ENCODE measurements around the gene SPDYE5.

Gene SPDYE5

DNA sequence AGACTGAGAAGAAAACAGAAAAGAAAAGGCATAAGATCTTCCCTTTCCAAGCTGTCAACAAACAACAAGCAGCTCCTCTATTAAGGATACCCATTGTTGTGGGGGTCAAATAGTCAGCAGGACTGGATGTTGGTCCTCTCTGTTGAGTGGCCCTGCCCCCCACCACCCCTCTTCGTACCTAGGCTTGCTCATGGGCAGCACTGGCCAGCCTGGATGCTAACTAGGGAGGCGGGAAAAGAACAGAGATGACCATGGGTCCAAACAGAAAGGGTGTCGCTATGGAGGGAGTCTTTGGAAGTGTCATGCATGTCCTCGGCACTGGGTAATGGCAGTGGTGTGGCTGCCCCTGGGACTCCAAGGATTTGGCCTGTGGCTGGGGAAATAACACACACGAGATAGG, 45.6 kb downstream of the SPDYE5 start:
- DNase-seq = no peak

DNA sequence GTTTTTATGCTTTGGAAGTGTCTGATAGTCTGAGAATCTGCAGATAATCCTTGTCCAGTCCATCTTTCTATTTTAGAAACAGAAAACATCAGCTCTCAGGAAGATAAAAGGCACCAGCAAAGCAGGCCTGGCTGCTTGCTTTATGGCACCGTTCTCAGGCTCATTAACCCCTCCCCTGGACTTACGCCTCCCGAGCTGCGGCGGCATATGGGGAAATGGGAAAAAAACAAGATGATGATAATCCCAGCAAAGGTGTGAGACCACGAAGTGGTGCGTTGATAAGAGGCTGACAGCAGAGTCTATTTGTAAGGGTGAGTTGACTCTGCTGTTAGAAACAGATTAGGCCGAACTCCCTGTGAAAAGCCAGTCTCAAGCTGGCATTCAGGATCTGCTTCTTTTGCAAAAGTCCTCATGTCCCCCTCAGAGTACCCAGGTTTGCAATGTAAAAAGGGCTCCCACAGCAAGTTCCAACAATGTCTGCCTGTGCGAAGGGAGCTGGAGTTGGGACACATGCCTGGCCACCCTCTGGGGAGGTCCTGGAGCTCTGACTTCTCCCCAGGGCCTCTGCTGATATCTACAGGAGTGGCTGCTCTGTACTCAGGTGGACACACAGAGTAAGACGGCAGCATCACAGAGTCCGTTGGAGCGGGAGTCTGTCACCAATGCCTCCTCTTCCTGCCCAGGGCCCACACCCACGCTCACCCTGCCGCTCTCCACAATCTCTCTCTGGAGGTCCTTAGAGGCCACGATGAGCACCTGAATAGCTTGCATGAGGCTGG, 54.3 kb downstream of the SPDYE5 start:
- DNase-seq = no peak
